Mesenchymal stem cell (in vitro differentiated cells and primary cell): ENCODE results near the gene SERPINA12.

Source experiments
- DNase-seq: peaks from one replicate; pipeline ENCODE4 v3.0.0-alpha.2; 2013
- H2AFZ ChIP-seq: one replicate; pipeline ENCODE4 v1.6.1; 2013; ENCODE audit warnings: low read depth, mild to moderate bottlenecking, control low read depth, inconsistent platforms, low read length, moderate library complexity
- H2AK5ac ChIP-seq: 2 replicates; pipeline ENCODE4 v1.6.1; 2013; ENCODE audit warnings: low read length, moderate library complexity, mild to moderate bottlenecking, inconsistent platforms; ENCODE audit not compliant: severe bottlenecking
- H2BK120ac ChIP-seq: one replicate; pipeline ENCODE4 v1.6.1; 2013; ENCODE audit warnings: low read depth, mild to moderate bottlenecking, inconsistent platforms, low read length, moderate library complexity
- H2BK12ac ChIP-seq, 2 experiments: one replicate each; pipeline ENCODE4 v1.6.1; 2013; ENCODE audit warnings: inconsistent platforms in 2 of 2, low read length in 2 of 2, mild to moderate bottlenecking in 2 of 2, moderate library complexity in 2 of 2, control low read depth in 1 of 2
- H2BK15ac ChIP-seq: one replicate; pipeline ENCODE4 v1.6.1; 2013; ENCODE audit warnings: mild to moderate bottlenecking, low read depth, inconsistent platforms; ENCODE audit not compliant: poor library complexity, severe bottlenecking
- H2BK5ac ChIP-seq: 2 replicates; pipeline ENCODE4 v1.6.1; 2013; ENCODE audit warnings: low read depth, mild to moderate bottlenecking, low read length, control low read depth, inconsistent platforms; ENCODE audit not compliant: poor library complexity, severe bottlenecking
- H3K14ac ChIP-seq, 2 experiments: one replicate each; pipeline ENCODE4 v1.6.1; 2013; ENCODE audit warnings: inconsistent platforms in 2 of 2, low read length in 2 of 2, control low read depth in 1 of 2, mild to moderate bottlenecking in 1 of 2, moderate library complexity in 1 of 2
- H3K18ac ChIP-seq, 2 experiments: one replicate each; pipeline ENCODE4 v1.6.1; 2013; ENCODE audit warnings: inconsistent platforms in 2 of 2, low read length in 2 of 2, control low read depth in 1 of 2, low read depth in 1 of 2, mild to moderate bottlenecking in 1 of 2
- H3K23ac ChIP-seq, 2 experiments: one replicate each; pipeline ENCODE4 v1.6.1; 2013; ENCODE audit warnings: inconsistent platforms in 2 of 2, low read length in 2 of 2, mild to moderate bottlenecking in 2 of 2, moderate library complexity in 2 of 2, control low read depth in 1 of 2
- H3K27ac ChIP-seq: 2 replicates; pipeline ENCODE4 v1.5.1; 2013; ENCODE audit warnings: mild to moderate bottlenecking, moderate library complexity, low read length, control low read depth, inconsistent platforms; ENCODE audit not compliant: poor library complexity, severe bottlenecking
- H3K27me3 ChIP-seq, 2 experiments: 2 replicates each; pipeline versions ENCODE4 v1.6.1 to v1.7.0; 2013; ENCODE audit warnings: low read length in 2 of 2, mild to moderate bottlenecking in 2 of 2, moderate library complexity in 2 of 2, control low read depth in 1 of 2, inconsistent platforms in 1 of 2; ENCODE audit not compliant: control insufficient read depth in 1 of 2, insufficient read depth in 1 of 2
- H3K36me3 ChIP-seq, 2 experiments: 2 replicates each; pipeline versions ENCODE4 v1.6.1 to v1.7.0; 2013; ENCODE audit warnings: low read length in 2 of 2, control low read depth in 1 of 2, inconsistent platforms in 1 of 2, low read depth in 1 of 2, mild to moderate bottlenecking in 1 of 2; ENCODE audit not compliant: insufficient read depth in 2 of 2, control insufficient read depth in 1 of 2
- H3K4ac ChIP-seq, 2 experiments: one replicate each; pipeline ENCODE4 v1.6.1; 2013; ENCODE audit warnings: inconsistent platforms in 2 of 2, low read length in 2 of 2, mild to moderate bottlenecking in 2 of 2, moderate library complexity in 2 of 2, control low read depth in 1 of 2, low read depth in 1 of 2
- H3K4me1 ChIP-seq: 2 replicates; pipeline ENCODE4 v1.6.1; 2013; ENCODE audit warnings: low read depth, low read length, control low read depth; ENCODE audit not compliant: control insufficient read depth, insufficient read depth
- H3K4me2 ChIP-seq: 2 replicates; pipeline ENCODE4 v1.6.1; 2013; ENCODE audit warnings: low read length, mild to moderate bottlenecking, inconsistent platforms; ENCODE audit not compliant: poor library complexity, severe bottlenecking
- H3K4me3 ChIP-seq, 2 experiments: 2 replicates each; pipeline versions ENCODE4 v1.5.1 to v1.7.0; 2013; ENCODE audit warnings: low read length in 2 of 2, mild to moderate bottlenecking in 2 of 2, control low read depth in 1 of 2, low read depth in 1 of 2; ENCODE audit not compliant: insufficient read depth in 1 of 2
- H3K79me1 ChIP-seq: replicated peaks from 2 replicates; pipeline ENCODE4 v1.6.1; 2013; ENCODE audit warnings: mild to moderate bottlenecking, control low read depth, low read length, inconsistent platforms; ENCODE audit not compliant: poor library complexity, severe bottlenecking
- H3K9ac ChIP-seq: 2 replicates; pipeline ENCODE4 v1.7.0; 2013; ENCODE audit warnings: mild to moderate bottlenecking, low read length, moderate library complexity
- H3K9me3 ChIP-seq: 2 replicates; pipeline ENCODE4 v1.7.0; 2013; ENCODE audit warnings: mild to moderate bottlenecking, low read length; ENCODE audit not compliant: control insufficient read depth
- H4K8ac ChIP-seq: one replicate; pipeline ENCODE4 v1.6.1; 2013; ENCODE audit warnings: inconsistent platforms, mild to moderate bottlenecking, low read length, moderate library complexity
- H4K91ac ChIP-seq: one replicate; pipeline ENCODE4 v1.6.1; 2013; ENCODE audit warnings: mild to moderate bottlenecking, low read length, inconsistent platforms
- WGBS: methylation state at CpG from one replicate; pipeline ENCODE4 v1.1.7; 2013; ENCODE audit warnings: mixed read lengths; 5-methylcytosine and 5-hydroxymethylcytosine counted together

Gene SERPINA12

GRCh38 chr14:94500264-94500663, 9.0 kb downstream of the SERPINA12 start:
- Histone ChIP-seq H2BK120ac (no peak overlapping the region), H2AFZ (no peak overlapping the region), H2AK5ac (no peak overlapping the region), H3K23ac (no peak overlapping the region), H2BK12ac (no peak overlapping the region), H2BK5ac (no peak overlapping the region), H3K18ac (no peak overlapping the region), H4K91ac (no peak overlapping the region), H3K9me3 (no peaks in the 10 kb centered on the region), H4K8ac (no peak overlapping the region), H3K14ac (no peak overlapping the region), H3K4me1 (no peaks in the 10 kb centered on the region), H3K79me1 (no peaks in the 10 kb centered on the region), H3K4ac (no peak overlapping the region), H3K27ac (no peak overlapping the region), H3K27me3 (peaks cover 0 to 74% of the 10 kb centered on the region in 2 experiments), H2BK15ac (no peak overlapping the region), H3K4me2 (no peak overlapping the region), H3K9ac (no peak overlapping the region), H3K36me3 (no peaks in the 10 kb centered on the region), H3K4me3 (no peak overlapping the region)
- 66% methylated on average over 3 of the region's 3 CpGs for WGBS
- DNase-seq, result no peak

GRCh38 chr14:94499673-94500072, 9.6 kb downstream of the SERPINA12 start:
- H3K4me1 ChIP-seq, result no peaks in the 10 kb centered on the region
- no peak overlapping the region for H2BK120ac ChIP-seq
- H3K27ac ChIP-seq, result no peak overlapping the region
- no peaks in the 10 kb centered on the region for H3K36me3 ChIP-seq
- H2AK5ac ChIP-seq, result no peak overlapping the region
- H2BK12ac ChIP-seq, result no peak overlapping the region
- H3K4me3 ChIP-seq, result no peak overlapping the region
- no peak overlapping the region for H4K8ac ChIP-seq
- peaks cover 0 to 71% of the 10 kb centered on the region in 2 experiments for H3K27me3 ChIP-seq
- no peak overlapping the region for H3K9ac ChIP-seq
- no peak overlapping the region for H2BK15ac ChIP-seq
- no peak overlapping the region for H2AFZ ChIP-seq
- no peak overlapping the region for H3K4me2 ChIP-seq
- no peak for DNase-seq
- H3K14ac ChIP-seq, result no peak overlapping the region
- 34% methylated on average over 2 of the region's 2 CpGs for WGBS
- no peak overlapping the region for H3K23ac ChIP-seq
- no peaks in the 10 kb centered on the region for H3K9me3 ChIP-seq
- H3K4ac ChIP-seq, result no peak overlapping the region
- H4K91ac ChIP-seq, result no peak overlapping the region
- H3K79me1 ChIP-seq, result no peaks in the 10 kb centered on the region
- H2BK5ac ChIP-seq, result no peak overlapping the region
- no peak overlapping the region for H3K18ac ChIP-seq

- no peak for DNase-seq
- no peak overlapping the region for H2BK120ac ChIP-seq
- WGBS, result 64% methylated on average over 3 of the region's 3 CpGs
Observed at GRCh38 chr14:94498215-94498614, 11.1 kb downstream of the SERPINA12 start.

GRCh38 chr14:94494085-94494484, 15.2 kb downstream of the SERPINA12 start:
- no peak for DNase-seq
- no peak overlapping the region for H2BK12ac ChIP-seq
- no peak overlapping the region for H3K4ac ChIP-seq
- H3K9ac ChIP-seq, result no peak overlapping the region
- H2BK5ac ChIP-seq, result no peak overlapping the region
- H3K18ac ChIP-seq, result no peak overlapping the region
- no peak overlapping the region for H4K8ac ChIP-seq
- H3K79me1 ChIP-seq, result no peaks in the 10 kb centered on the region
- no peak overlapping the region for H3K27ac ChIP-seq
- no peaks in the 10 kb centered on the region for H3K9me3 ChIP-seq
- WGBS, result 61% methylated on average over 4 of the region's 4 CpGs
- H2AK5ac ChIP-seq, result no peak overlapping the region
- no peak overlapping the region for H3K14ac ChIP-seq
- H2BK15ac ChIP-seq, result no peak overlapping the region
- H3K4me3 ChIP-seq, result no peak overlapping the region
- no peak overlapping the region for H3K23ac ChIP-seq
- H3K4me1 ChIP-seq, result no peaks in the 10 kb centered on the region
- H3K4me2 ChIP-seq, result no peak overlapping the region
- no peak overlapping the region for H2AFZ ChIP-seq
- no peak overlapping the region for H4K91ac ChIP-seq
- no peak overlapping the region for H2BK120ac ChIP-seq
- H3K36me3 ChIP-seq, result no peaks in the 10 kb centered on the region
- H3K27me3 ChIP-seq, result peaks cover 0 to 75% of the 10 kb centered on the region in 2 experiments

More at GRCh38 chr14:94498215-94498614, 11.1 kb downstream of the SERPINA12 start:
- Histone ChIP-seq H2BK5ac (no peak overlapping the region), H3K23ac (no peak overlapping the region), H3K27me3 (peaks cover 0 to 75% of the 10 kb centered on the region in 2 experiments), H3K4ac (no peak overlapping the region), H2AK5ac (no peak overlapping the region), H3K79me1 (no peaks in the 10 kb centered on the region), H3K36me3 (no peaks in the 10 kb centered on the region), H2BK12ac (no peak overlapping the region), H3K18ac (no peak overlapping the region), H2AFZ (no peak overlapping the region), H3K4me2 (no peak overlapping the region), H3K9ac (no peak overlapping the region), H4K91ac (no peak overlapping the region), H4K8ac (no peak overlapping the region), H3K27ac (no peak overlapping the region), H2BK15ac (no peak overlapping the region), H3K4me3 (no peak overlapping the region), H3K4me1 (no peaks in the 10 kb centered on the region), H3K9me3 (no peaks in the 10 kb centered on the region), H3K14ac (no peak overlapping the region)
